Smooth muscle cell (in vitro differentiated cells): Measurements from ENCODE around the gene UAP1L1. TPM values are rescaled to one million over a fixed set of nuclear protein-coding genes. Genes with fewer than 3 reads are reported as not detected.
"Not testable (repeated sequence)": the region's sequence is repeated elsewhere in the genome, so short reads cannot be mapped to it uniquely, and the experiment has no call there.

Source experiments
- DNase-seq: peaks from one replicate; lab custom pipeline; 2025; ENCODE audit not compliant: unreplicated experiment; lab: John Stamatoyannopoulos, UW
- H2AFZ ChIP-seq: fragments of 200-600 bp; sonication (generic); 2 replicates; pipeline ENCODE4 v1.6.0; 2016; ENCODE audit warnings: antibody characterized with exemption, low read depth, mild to moderate bottlenecking
- H3F3A ChIP-seq: fragments of 200-600 bp; sonication (generic); 2 replicates; pipeline ENCODE4 v1.6.0; 2017; ENCODE audit warnings: antibody characterized with exemption, low read depth
- H3K27ac ChIP-seq: fragments of 200-600 bp; sonication (generic); 2 replicates; pipeline ENCODE4 v1.5.1; 2016; ENCODE audit warnings: low read depth, mild to moderate bottlenecking
- H3K27me3 ChIP-seq: fragments of 200-600 bp; sonication (generic); 2 replicates; pipeline ENCODE4 v1.6.1; 2016; ENCODE audit warnings: low read depth, mild to moderate bottlenecking
- H3K36me3 ChIP-seq: fragments of 200-600 bp; sonication (generic); 2 replicates; pipeline ENCODE4 v1.5.1; 2016; ENCODE audit warnings: low read depth
- H3K4me1 ChIP-seq: fragments of 200-600 bp; sonication (generic); 2 replicates; pipeline ENCODE4 v1.5.1; 2016; ENCODE audit warnings: low read depth
- H3K4me2 ChIP-seq: fragments of 200-600 bp; sonication (generic); 2 replicates; pipeline ENCODE4 v1.6.0; 2016; ENCODE audit warnings: mild to moderate bottlenecking
- H3K4me3 ChIP-seq: fragments of 200-600 bp; sonication (generic); 2 replicates; pipeline ENCODE4 v1.5.1; 2016; ENCODE audit warnings: mild to moderate bottlenecking
- H3K79me2 ChIP-seq: fragments of 200-600 bp; sonication (generic); 2 replicates; pipeline ENCODE4 v1.6.0; 2016; ENCODE audit warnings: low read depth, mild to moderate bottlenecking
- H3K9ac ChIP-seq: fragments of 200-600 bp; sonication (generic); 2 replicates; pipeline ENCODE4 v1.6.0; 2016; ENCODE audit warnings: low read depth
- H3K9me3 ChIP-seq: fragments of 200-600 bp; sonication (generic); replicated peaks from 2 replicates; pipeline ENCODE4 v1.5.1; 2016; ENCODE audit warnings: low read depth
- H4K20me1 ChIP-seq: fragments of 200-600 bp; sonication (generic); 2 replicates; pipeline ENCODE4 v1.6.0; 2016; ENCODE audit warnings: low read depth
- CTCF ChIP-seq: fragments of 200-600 bp; sonication (generic); IDR thresholded peaks from 2 replicates; pipeline ENCODE4 v1.5.1; 2017; ENCODE audit warnings: borderline replicate concordance, mild to moderate bottlenecking, antibody characterized with exemption; ENCODE audit not compliant: insufficient read depth, poor library complexity, severe bottlenecking
- WGBS: methylation state at CpG from one replicate; pipeline ENCODE4 v1.1.7; 2016; ENCODE audit warnings: low lambda C conversion rate; 5-methylcytosine and 5-hydroxymethylcytosine counted together
- polyA plus RNA-seq: library from polyadenylated mRNA; unstranded; fragments of >200 nt; fragmentation: Nextera tagmentation; extraction: Ambion mirVana; gene quantifications from 2 replicates; pipeline ENCODE4 v1.2.1, GENCODE V29; 2016
- total RNA-seq: library from RNA; depleted of rRNA; stranded (reverse); fragments of >200 nt; gene quantifications from 2 replicates; pipeline ENCODE4 v1.2.3, GENCODE V29; 2014

UAP1L1 gene
- total and polyA plus RNA-seq, 2 experiments from 2014 or later = 5.8 to 23.8 TPM

DNA sequence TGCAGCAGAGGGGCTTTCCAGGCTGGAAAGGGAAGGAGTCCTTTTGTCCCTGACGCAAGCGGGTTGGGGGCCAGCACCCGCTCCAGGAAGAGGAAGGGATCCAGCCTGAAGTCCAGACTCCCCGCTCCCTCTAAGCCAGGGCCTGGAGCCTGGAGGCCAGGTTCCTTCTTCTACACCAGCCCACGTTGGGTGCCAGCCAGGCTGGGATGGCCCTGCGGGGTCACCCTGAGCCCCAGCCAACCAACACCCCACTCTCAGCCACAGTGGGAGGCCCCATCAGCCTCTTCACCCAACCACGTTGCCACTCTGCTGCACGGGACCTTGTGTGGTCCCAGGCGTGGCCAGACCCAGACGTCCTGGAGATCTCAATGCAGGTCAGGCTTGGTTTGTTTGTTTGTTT is 44.5 kb upstream of the UAP1L1 start:
- peaks cover 9% of the 10 kb centered on the region for H3K4me1 ChIP-seq
- H3K4me3 ChIP-seq = no peak overlapping the region
- 93% methylated on average over 10 of the region's 10 CpGs for WGBS
- DNase-seq = no peak
- no peaks in the 10 kb centered on the region for H3F3A ChIP-seq
- H4K20me1 ChIP-seq = no peaks in the 10 kb centered on the region
- no peaks in the 10 kb centered on the region for H3K36me3 ChIP-seq
- no peak for TF ChIP-seq CTCF
- no peak overlapping the region for H3K27ac ChIP-seq
- no peak overlapping the region for H2AFZ ChIP-seq
- no peaks in the 10 kb centered on the region for H3K27me3 ChIP-seq
- H3K9ac ChIP-seq = no peak overlapping the region
- H3K4me2 ChIP-seq = no peak overlapping the region
- no peaks in the 10 kb centered on the region for H3K79me2 ChIP-seq
- H3K9me3 ChIP-seq = no peaks in the 10 kb centered on the region

- H3K9me3 ChIP-seq, H3K9ac ChIP-seq, H3K27me3 ChIP-seq, DNase-seq, H3K79me2 ChIP-seq, H3K4me2 ChIP-seq, H3K36me3 ChIP-seq, H4K20me1 ChIP-seq, H2AFZ ChIP-seq, H3K4me1 ChIP-seq, H3F3A ChIP-seq, H3K4me3 ChIP-seq, H3K27ac ChIP-seq: not testable (repeated sequence)
- WGBS = 92% methylated on average over 5 of the region's 5 CpGs
These were observed 43.8 kb upstream of the UAP1L1 start for GRCh38 chr9:137033481-137033880.

DNA sequence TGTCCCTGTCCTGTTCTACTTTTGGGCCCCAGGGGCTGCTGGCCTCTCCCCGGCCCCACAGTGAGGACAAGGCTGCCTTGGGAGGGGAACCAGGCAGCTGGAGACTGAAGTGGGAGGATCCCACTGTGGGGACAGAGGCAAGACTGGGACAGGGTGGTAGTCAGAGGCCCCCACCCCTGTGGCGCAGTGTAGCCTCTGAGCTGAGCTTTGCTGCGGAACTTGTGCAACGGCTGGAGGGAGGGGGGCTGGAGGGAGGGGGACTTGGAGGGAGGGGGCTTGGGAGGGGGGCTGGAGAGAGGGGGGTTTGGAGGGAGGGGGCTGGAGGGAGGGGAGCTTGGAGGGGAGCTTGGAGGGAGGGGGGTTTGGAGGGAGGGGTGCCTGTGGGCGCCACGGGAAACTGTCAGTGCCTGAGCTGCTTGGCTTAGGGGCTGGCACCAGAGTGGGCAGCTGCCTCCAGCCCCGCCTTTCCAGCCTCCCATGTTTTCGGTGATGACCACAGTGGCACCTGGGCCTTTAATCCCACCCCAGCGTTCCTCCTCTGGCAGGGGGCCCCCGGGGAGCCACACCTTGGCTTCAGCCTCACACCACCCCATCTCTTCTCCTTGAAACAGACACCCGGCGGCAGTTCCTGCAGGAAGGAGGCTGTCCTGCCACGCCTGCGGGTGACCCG is 43.1 kb upstream of the UAP1L1 start:
- Histone ChIP-seq H3K79me2 (no peaks in the 10 kb centered on the region), H3K9me3 (no peaks in the 10 kb centered on the region), H3K4me2 (no peak overlapping the region), H3K36me3 (no peaks in the 10 kb centered on the region), H3K4me1 (peaks cover 1% of the 10 kb centered on the region), H3K9ac (no peak overlapping the region), H3F3A (no peaks in the 10 kb centered on the region), H3K27me3 (no peaks in the 10 kb centered on the region), H4K20me1 (no peaks in the 10 kb centered on the region), H3K27ac (no peak overlapping the region), H3K4me3 (no peak overlapping the region), H2AFZ (no peak overlapping the region)
- 90% methylated on average over 12 of the region's 15 CpGs for WGBS
- no peak for DNase-seq
- TF ChIP-seq CTCF = no peak

DNA sequence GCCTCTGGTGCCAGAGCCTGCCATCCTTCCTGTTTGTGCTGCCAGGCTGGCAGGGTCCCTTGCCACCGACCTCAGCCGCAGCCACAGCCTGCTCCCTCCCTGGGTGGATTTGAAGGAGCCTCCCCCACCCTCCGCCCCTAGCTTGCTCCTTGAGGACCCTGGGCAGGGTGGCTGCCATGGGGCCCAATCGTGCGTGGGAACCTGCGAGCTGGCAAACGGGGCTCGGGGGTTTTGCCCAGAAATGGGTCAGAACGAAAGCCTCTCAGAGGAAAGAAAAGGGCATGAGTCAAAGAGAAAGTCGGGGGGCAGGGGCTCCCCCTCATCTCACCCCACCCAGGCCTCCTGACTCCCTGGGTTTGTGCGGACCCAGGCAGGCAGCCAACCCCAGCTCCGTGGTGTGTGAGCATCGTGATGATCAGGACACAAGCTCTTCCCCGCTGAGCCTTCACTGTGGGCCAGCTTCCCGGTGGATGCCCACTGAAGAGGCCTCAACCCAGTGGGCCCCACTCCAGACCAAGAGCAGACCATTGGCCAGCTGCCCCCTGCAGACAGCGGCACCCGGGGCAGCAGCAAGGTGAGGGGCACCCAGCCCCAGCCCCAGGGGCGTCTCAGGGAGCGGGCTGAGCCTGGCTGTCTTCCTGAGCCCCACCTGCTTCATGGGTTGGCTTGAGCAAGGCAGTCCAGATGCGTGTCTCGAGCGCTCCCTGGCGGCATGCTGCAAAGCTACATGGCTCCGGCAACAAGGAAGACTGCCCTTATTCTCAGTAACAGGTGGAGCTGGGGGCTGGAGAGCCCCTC is 42.4 kb upstream of the UAP1L1 start:
- Histone ChIP-seq H4K20me1 (no peaks in the 10 kb centered on the region), H2AFZ (no peak overlapping the region), H3K4me3 (no peak overlapping the region), H3K9me3 (no peaks in the 10 kb centered on the region), H3K36me3 (no peaks in the 10 kb centered on the region), H3F3A (no peaks in the 10 kb centered on the region), H3K79me2 (no peaks in the 10 kb centered on the region), H3K9ac (no peak overlapping the region), H3K4me1 (no peaks in the 10 kb centered on the region), H3K27ac (no peak overlapping the region), H3K4me2 (no peak overlapping the region), H3K27me3 (no peaks in the 10 kb centered on the region)
- 49% methylated on average over 24 of the region's 24 CpGs for WGBS
- peak; percentile 77 for TF ChIP-seq CTCF
- DNase-seq = peak; percentile 32
